Measurements from ENCODE around the gene STK39. TPM values are rescaled to one million over a fixed set of nuclear protein-coding genes. Genes with fewer than 3 reads are reported as not detected.

STK39 gene
- total and polyA plus RNA-seq, 2 donors from 2014 or later, result 15.9 to 27.1 TPM

DNA sequence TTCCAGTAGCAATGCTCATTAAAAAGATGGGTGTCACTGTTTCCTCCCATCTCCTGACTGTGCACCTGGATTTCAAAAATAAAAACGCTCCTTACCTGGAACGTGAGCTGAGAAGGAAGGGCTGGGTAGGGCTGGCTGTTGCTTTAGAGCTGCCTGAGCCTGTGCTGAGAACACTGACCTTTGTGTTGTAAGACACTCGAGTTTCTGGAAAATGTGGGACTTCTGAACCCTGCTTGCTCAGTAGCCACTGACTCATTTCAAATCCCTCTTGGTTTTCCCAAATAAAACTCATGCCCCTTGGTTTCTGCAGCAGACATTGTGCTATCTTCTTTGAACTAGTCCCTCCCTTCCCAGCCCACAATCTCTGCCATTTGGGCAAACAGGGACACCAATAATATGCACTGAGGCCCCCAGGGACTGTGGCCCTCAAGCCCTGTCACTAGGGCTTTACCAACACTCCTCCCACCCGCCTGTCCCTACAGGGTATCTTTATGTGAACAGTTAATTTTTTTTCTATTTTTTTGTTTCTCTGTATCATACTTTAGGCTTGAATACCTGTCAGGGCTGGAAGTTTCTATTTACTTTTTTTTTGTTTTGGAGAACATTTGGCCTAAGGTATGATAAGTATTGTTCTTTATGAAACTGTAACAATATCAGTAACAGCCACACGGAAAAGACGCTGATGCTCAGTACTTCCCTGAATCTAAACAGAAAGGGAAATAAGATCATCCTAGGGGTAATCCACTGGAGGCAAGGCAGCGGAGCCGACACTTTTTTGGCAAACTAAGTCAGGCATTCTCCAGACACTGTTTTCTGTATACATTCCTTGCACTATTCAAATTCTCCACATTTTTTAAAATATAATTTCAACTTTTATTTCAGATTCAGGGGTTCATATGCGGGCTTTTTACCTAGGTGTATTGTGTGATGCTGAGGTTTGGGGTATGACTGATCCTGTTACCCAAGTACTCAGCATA is 280.2 kb downstream of the STK39 start:
- Histone ChIP-seq H3K4me3 (ENCODE audit: low read length in 3 of 3) (no peak overlapping the region), H3K4me1 (ENCODE audit: control insufficient read depth in 2 of 3, insufficient read depth in 2 of 3, low read depth in 1 of 3, low read length in 3 of 3) (peaks cover 0 to 3% (median 0%) of the 10 kb centered on the region in 3 donors), H3K27ac (ENCODE audit: low read depth in 2 of 2, low read length in 2 of 2) (no peak overlapping the region), H3K9ac (ENCODE audit: low read length in 3 of 3) (no peak overlapping the region), H3K27me3 (ENCODE audit: control insufficient read depth, insufficient read depth, low read length) (no peaks in the 10 kb centered on the region), H3K9me3 (ENCODE audit: control insufficient read depth in 2 of 3, insufficient read depth in 1 of 3, low read length in 3 of 3) (no peaks in the 10 kb centered on the region), H3K36me3 (ENCODE audit: control insufficient read depth in 2 of 3, insufficient read depth in 3 of 3, low read length in 3 of 3) (no peaks in the 10 kb centered on the region)
- intact Hi-C loops (cut with DNase I), result loop anchor here (10.0 kb wide), 1 partner anchor 148 kb away; no protein-coding TSS in a partner anchor
- DNase-seq (peak in 2 of 5 donors; percentile 19 to 39), FAIRE-seq (no peak)
- TF ChIP-seq, protein P1, sequence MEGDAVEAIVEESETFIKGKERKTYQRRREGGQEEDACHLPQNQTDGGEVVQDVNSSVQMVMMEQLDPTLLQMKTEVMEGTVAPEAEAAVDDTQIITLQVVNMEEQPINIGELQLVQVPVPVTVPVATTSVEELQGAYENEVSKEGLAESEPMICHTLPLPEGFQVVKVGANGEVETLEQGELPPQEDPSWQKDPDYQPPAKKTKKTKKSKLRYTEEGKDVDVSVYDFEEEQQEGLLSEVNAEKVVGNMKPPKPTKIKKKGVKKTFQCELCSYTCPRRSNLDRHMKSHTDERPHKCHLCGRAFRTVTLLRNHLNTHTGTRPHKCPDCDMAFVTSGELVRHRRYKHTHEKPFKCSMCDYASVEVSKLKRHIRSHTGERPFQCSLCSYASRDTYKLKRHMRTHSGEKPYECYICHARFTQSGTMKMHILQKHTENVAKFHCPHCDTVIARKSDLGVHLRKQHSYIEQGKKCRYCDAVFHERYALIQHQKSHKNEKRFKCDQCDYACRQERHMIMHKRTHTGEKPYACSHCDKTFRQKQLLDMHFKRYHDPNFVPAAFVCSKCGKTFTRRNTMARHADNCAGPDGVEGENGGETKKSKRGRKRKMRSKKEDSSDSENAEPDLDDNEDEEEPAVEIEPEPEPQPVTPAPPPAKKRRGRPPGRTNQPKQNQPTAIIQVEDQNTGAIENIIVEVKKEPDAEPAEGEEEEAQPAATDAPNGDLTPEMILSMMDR (IDR thresholded peaks at IDR 0.05; ENCODE audit: borderline replicate concordance, extremely low read depth, insufficient read depth), result no peak

DNA sequence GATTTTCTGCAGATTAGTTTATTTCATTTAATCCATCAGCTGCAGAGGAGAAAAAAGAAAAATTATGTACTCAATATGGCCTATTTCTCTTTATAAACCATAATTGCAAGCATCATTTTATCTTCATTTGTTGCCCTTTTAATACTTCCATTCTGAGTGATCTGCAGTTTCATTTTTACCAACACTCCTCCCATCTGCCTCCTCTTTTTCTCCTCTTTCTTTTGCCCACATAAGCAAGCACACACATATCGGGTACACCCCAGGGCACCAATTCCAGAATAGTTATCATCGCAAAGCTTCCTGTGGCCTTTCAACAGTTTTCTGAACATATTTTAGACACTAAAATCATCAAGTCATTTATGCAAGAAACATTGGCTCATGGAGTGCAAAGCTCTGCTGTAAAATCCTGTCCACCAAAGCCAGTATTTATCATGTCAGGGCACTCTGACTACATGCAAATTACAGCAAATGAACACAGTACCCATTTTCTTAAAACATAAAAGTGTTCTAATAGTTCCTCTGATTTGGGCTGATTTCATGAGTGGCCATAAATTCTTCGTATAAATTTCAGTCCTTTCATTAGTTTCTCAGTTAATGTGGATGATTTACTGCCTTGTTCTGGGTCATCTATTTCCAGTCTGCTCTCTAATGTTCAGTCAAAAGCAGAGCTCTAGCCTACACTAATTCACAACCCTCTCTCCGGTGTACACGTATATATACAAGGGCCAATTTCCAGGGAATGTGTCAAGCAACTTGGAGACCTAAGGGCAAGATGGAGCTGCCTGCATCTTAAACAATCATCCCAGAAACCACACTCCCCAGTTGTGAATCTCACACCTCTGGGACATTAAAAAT is 281.3 kb downstream of the STK39 start:
- FAIRE-seq (no peak), DNase-seq (peak in 2 of 5 donors; percentile 64 to 72)
- Histone ChIP-seq H3K9me3 (ENCODE audit: control insufficient read depth in 2 of 3, insufficient read depth in 1 of 3, low read length in 3 of 3) (no peaks in the 10 kb centered on the region), H3K36me3 (ENCODE audit: control insufficient read depth in 2 of 3, insufficient read depth in 3 of 3, low read length in 3 of 3) (no peaks in the 10 kb centered on the region), H3K4me3 (ENCODE audit: low read length in 3 of 3) (no peak overlapping the region), H3K9ac (ENCODE audit: low read length in 3 of 3) (no peak overlapping the region), H3K4me1 (ENCODE audit: control insufficient read depth in 2 of 3, insufficient read depth in 2 of 3, low read depth in 1 of 3, low read length in 3 of 3) (peaks cover 0 to 3% (median 0%) of the 10 kb centered on the region in 3 donors), H3K27ac (ENCODE audit: low read depth in 2 of 2, low read length in 2 of 2) (no peak overlapping the region), H3K27me3 (ENCODE audit: control insufficient read depth, insufficient read depth, low read length) (no peaks in the 10 kb centered on the region)
- intact Hi-C loops (cut with DNase I), result loop anchor here (10.0 kb wide), 1 partner anchor 149 kb away; no protein-coding TSS in a partner anchor
- TF ChIP-seq, protein P1 (IDR thresholded peaks at IDR 0.05; ENCODE audit: borderline replicate concordance, extremely low read depth, insufficient read depth), result no peak

DNA sequence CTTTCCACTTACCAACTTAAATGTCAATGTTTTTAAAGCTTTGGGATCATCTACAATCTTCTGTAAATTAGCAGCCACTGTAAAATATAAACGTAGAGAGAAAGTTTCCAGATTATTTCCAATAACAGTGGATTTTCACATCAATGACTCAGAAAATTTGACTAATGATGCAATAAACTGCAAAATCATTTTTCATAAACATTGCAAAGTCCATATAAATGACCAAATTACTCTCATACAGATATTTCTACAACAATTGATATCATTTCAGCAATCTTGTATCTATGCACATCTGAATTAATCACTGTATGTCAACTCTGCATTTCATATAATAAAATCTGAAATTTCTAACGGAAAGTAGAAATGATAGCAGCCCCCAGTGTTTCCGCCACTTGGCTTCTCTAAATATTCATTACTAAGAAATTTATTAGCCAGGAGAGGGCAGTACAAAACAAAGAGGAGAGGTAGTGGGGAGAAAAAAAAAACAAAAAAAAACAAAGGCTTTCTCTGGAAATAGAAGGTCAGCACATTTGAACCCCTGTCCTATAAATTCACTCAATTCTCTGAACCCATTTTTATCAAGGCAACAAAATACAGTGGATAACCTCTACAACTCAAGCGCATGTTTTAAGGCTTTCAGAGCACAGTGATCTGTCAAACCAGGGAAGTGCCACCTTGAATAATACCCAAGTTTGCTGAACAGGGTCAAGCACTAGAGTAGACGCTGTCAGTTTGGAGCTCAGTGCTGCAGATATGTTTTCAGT is 282.6 kb downstream of the STK39 start:
- TF ChIP-seq, protein P1 (IDR thresholded peaks at IDR 0.05; ENCODE audit: borderline replicate concordance, extremely low read depth, insufficient read depth), result peak; percentile 23
- DNase-seq, result peak in 3 of 5 donors; percentile 22 to 71 (median 67)
- peaks cover 0 to 3% (median 0%) of the 10 kb centered on the region in 3 donors for H3K4me1 ChIP-seq (ENCODE audit: control insufficient read depth in 2 of 3, insufficient read depth in 2 of 3, low read depth in 1 of 3, low read length in 3 of 3)
- intact Hi-C loops (cut with DNase I), result loop anchor here (10.0 kb wide), 1 partner anchor 150 kb away; no protein-coding TSS in a partner anchor
- H3K4me3 ChIP-seq (ENCODE audit: low read length in 3 of 3), result no peak overlapping the region
- H3K36me3 ChIP-seq (ENCODE audit: control insufficient read depth in 2 of 3, insufficient read depth in 3 of 3, low read length in 3 of 3), result no peaks in the 10 kb centered on the region
- no peak for FAIRE-seq
- H3K27ac ChIP-seq (ENCODE audit: low read depth in 2 of 2, low read length in 2 of 2), result no peak overlapping the region
- no peak overlapping the region for H3K9ac ChIP-seq (ENCODE audit: low read length in 3 of 3)
- H3K9me3 ChIP-seq (ENCODE audit: control insufficient read depth in 2 of 3, insufficient read depth in 1 of 3, low read length in 3 of 3), result no peaks in the 10 kb centered on the region
- no peaks in the 10 kb centered on the region for H3K27me3 ChIP-seq (ENCODE audit: control insufficient read depth, insufficient read depth, low read length)

Data from kidney (tissue), 14 donors.